Islet of Langerhans (tissue), 1 donor: ENCODE results near the gene KY.
"Not testable (repeated sequence)": the region's sequence is repeated elsewhere in the genome, so short reads cannot be mapped to it uniquely, and the experiment has no call there.

Experiments
- FAIRE-seq: peaks from one replicate; lab custom pipeline; 2011; peaks lifted over from hg19 to GRCh38; lab: Jason Lieb, UNC

KY gene

DNA sequence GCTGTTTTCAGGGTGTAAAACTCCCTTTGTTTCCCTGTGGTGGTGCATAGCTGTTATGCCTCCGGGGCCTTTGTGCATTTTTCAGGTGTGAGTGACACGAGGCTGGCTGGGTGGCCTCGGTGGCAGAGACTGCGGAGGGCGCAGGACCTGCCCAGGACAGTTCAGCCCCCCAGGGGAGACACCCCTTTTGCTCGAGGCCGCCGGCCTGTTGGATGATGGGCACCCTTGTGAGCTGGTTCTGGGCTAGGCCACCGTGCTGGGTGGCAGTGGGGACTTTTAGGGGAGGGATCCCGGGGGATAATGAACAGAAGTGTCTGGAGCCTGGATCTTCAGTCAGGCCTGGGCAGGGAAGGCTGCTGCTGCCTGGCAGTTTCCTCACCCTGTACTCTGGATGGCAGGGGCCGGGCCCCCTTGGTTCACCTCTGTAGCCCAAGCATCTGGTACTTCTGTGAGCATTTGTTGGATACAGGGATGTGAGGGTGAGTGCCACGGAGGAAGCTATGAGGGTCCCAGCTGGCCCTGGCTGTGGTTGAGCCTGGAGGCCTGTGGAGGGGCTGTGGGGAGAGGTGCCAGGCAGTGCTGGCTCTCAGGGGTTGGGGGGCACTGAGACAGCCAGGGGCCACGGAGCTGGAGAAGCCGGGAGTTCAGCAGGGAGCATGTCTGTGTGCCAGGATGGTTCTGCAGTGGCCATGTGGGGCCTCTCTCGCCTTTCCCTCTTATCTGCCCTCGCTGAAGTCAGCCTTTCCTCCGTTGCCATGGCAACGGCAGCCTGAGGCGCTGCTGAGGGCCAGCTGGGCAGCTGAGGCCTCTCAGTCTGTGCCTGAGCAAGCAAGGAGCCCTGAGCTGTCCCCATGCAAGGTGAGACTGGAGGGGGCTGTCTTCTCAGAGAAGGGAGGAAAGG, 49.0 kb downstream of the KY start:
- no peak for FAIRE-seq

DNA sequence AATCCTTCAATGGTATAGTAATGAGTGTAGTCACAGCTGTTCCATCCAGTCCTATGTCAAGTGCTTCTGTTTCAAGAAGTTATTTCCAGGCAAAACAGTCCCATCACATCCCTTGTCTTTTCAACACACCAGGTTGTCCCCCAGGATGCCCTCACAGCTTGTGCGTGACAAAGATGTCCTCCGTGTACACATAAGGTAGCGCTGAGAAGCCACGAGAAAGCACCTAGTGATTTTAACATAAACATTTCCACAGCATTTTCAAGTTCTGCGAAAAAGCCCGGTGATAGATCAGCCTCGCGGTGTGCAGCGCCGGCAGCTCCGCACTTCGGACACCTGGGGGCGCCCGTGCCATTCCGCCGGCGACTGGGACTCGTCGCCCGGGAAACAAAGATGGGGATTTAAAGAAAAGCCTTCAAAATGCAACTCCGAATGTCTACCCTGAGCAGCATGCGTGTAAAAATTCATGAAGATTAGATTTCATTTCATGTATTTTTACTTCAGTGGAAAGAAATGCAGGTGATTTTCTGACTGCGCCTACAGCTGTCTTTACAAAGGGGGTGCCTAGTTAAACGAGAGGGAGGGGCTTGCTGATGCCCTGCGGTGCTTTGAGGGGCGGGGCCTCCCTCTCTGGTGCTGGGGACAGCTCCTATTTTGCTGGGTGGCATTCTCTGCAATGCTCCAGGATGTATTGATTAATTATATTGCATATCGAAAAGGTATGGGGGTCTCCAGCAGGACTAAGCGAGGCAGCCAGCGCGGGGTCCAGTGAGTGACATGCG, 49.9 kb downstream of the KY start:
- no peak for FAIRE-seq

DNA sequence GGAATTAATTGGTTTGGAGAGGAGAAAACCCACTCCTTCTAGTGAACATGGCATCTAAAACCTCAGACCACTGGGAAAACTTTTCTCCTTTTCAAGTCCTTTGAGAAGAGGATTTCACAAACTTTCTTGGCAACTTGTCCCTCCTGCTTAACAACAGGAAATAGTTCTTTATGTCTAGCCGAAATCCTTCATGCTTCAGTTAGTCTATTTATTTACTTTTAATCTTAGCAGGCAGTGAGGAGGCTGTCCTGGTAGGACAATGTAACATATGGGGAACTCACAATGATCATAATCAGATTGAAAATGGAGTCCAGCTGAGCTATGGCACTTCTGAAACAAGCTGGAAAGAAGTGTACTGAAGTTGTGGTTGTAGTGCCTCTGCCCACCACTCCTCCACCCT, 50.6 kb downstream of the KY start:
- FAIRE-seq: no peak

DNA sequence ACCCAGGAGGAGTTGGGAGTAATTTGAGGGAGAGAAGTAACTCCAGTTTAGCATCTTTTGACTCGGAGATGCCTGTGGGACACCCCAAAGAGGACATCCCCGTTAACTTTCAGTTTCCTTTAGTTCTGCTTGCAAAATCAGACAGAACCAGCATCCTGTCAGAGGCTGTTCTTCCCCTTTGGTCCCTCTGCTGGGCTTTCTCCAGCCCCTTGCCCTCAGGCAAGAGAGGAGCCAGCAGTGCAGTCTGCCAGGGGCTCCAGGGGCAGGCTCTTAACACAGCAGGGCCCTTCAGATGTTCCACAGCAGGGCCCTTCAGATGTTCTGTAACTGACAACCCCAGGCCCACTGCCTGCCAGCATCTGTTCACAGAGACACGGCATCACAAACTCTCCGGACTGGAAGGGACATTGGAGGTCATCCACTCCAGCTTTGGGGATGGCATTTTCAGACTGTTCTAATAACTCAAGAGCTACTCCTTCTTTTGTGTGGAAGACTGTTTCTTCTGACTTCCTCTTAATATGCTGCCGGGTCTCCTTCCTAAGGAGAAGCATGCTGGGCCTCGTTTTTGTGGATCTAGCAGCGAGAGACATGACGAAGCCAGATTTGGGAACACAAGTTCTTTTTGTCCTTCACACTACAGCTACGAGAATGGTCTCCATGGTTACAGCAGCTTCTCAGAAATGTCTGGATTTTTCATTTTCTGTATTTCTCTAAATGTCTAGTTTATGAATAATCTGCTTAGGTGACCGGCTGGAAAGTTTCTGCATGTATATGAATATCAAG, 51.9 kb downstream of the KY start:
- no peak for FAIRE-seq

GRCh38 chr3:134597390-134597970, 53.3 kb downstream of the KY start:
- FAIRE-seq: no peak

GRCh38 chr3:134594986-134595385, 55.8 kb downstream of the KY start:
- not testable (repeated sequence) for FAIRE-seq

- FAIRE-seq: no peak
These were observed 56.5 kb downstream of the KY start for GRCh38 chr3:134594331-134594741.

- no peak for FAIRE-seq
These were observed 58.0 kb downstream of the KY start for GRCh38 chr3:134592806-134593205.

- no peak for FAIRE-seq
These were observed 60.1 kb downstream of the KY start for GRCh38 chr3:134590766-134591165.

- no peak for FAIRE-seq
These were observed 71.6 kb downstream of the KY start for GRCh38 chr3:134579141-134579665.

- no peak for FAIRE-seq
These were observed 74.0 kb downstream of the KY start for GRCh38 chr3:134576831-134577230.

GRCh38 chr3:134576426-134576825, 74.4 kb downstream of the KY start:
- no peak for FAIRE-seq

DNA sequence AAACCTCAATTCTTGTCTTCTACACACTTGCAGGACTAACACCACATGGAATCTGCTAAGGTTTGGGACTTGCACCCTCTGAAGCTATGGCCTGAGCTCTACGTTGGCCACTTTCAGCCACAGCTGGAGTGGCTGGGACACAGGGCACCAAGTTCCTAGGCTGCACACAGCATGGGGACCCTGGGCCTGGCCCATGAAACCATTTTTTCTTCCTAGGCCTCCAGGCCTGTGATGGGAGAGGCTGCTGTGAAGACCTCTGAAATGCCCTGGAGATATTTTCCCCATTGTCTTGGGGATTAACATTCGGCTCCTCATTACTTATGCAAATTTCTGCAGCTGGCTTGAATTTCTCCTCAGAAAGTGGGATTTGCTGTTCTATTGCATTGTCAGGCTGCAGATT, 80.9 kb downstream of the KY start:
- not testable (repeated sequence) for FAIRE-seq

DNA sequence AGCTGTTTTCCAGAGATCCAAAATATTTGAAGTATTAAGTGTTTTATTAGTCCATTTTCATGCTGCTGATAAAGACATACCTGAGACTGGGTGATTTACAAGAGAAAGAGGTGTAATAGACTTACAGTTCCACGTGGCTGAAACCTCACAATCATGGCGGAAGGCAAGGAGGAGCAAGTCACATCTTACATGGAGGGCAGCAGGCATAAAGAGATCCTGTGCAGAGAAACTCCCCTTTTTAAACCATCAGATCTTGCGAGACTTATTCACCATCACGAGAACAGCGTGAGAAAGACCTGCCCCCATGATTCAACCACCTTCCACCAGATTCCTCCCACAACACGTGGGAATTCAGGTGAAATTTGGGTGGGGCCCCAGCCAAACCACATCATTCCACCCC, 82.0 kb downstream of the KY start:
- no peak for FAIRE-seq

- FAIRE-seq: no peak
These were observed 83.2 kb downstream of the KY start for GRCh38 chr3:134567605-134568004.

- FAIRE-seq: no peak
These were observed 85.8 kb downstream of the KY start for GRCh38 chr3:134564991-134565390.

DNA sequence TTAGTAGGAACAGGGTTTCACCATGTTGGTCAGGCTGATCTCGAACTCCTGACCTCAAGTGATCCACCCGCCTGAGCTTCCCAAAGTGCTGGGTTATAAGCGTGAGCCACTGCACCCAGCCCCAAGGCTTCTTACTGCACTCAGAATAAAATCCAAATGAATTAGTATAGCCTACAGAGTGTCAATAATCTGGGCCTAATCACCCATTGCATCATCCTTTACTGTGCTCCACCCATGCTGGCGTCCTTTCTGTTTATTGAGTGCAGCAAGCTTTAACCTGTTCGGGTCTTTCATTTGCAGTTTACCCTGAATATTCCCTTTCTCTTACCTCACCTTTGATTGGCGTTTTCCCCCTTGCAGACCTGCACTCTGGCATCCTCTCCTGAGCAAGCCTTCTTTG, 87.2 kb downstream of the KY start:
- no peak for FAIRE-seq

DNA sequence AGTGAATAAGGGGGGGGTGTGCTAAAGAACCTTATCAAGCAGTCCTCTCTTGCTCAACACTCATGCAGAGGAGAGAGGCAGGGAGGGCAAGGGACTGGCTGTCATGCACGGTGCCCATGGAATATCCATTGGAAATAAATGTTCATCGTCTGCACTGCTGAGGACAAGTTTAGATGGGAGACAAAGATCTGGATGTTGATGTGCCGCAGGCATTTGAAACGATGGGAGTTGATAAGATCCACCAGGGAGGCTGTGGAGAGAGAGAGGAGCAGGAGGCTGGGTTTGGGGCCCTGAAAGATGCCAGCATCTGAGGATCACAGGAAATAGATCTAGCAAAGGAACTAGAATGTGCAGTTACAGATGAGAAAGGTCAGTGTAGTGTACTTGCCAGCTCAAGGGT, 88.8 kb downstream of the KY start:
- FAIRE-seq: no peak

- FAIRE-seq: no peak
These were observed 91.2 kb downstream of the KY start for GRCh38 chr3:134559591-134559990.
